ENCODE results near the gene SOX15.
"Not testable (repeated sequence)": the region's sequence is repeated elsewhere in the genome, so short reads cannot be mapped to it uniquely, and the experiment has no call there.

Gene SOX15

DNA sequence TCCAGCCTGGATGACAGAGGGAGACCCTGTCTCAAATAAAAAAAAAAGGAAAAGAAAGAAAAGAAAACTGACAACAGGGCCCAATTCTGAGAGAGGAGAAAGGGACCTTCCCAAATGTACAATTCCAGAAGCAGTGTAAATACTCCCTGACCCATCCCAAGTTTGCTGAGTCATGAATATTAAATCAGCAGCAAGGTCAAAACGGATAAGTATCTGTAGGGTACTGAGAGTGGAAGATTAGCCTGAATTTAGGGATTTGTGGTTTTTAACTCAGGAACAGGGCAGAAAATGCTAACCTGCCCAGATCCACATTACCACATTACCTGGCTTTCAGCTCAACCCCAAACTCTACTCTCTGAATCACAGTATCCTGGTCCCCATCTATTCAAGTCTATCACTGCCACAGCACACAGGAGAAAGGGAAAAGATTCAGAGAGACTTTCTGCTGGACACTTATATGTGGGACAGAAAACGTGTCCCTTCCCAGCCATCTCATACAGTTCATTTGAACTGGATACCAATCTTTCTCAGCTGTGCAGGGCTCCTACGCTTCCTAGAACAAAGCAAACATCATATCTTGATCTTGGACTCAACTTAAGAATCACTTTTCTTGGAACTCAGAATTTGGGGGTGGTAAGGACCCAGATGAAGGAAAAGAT is 21.9 kb upstream of the SOX15 start:
- no peak overlapping the region for H3K27ac ChIP-seq
- DNase-seq (ENCODE audit: low read depth, low spot score) = no peak

DNA sequence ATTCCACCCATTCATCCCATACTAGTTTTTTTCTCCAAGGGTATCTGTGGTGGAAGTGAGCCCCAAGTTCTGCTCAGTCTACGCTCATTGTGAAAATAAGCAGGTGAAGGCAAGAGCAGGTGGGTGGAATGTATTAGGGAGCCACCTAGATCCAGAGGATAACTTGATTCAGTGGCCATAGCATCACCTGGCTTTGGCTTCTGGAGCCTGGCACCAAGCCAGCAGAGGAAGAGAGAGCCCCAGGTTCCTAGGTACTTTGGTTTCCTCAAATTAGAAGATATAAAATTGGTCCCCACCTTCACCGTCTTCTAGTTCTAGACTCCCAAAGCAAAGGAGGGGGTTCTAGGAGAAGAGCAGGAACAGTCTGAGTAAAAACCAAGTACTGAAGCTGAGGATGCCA is 20.7 kb upstream of the SOX15 start:
- DNase-seq (ENCODE audit: low read depth, low spot score) = no peak
- H3K27ac ChIP-seq = no peak overlapping the region

DNA sequence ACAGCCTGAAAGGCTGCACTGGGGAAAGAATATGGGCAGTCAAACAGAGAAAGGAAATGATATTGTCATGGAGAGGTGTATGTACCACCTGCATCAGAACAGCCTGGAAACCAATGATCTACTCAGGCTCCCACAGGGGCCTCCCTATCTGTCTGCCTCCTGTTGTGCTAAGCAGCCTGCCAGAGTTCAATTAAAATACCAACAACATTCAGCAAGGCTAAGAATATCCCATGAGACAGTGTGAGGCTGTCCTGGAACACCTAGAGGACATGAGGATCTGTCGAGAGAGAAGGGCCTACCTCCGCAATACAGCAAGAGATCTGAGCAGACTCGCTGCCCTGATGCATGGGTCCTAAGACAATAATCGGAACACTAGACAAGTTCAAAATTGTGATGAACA is 16.4 kb upstream of the SOX15 start:
- no peak for DNase-seq (ENCODE audit: low read depth, low spot score)
- no peak overlapping the region for H3K27ac ChIP-seq

DNA sequence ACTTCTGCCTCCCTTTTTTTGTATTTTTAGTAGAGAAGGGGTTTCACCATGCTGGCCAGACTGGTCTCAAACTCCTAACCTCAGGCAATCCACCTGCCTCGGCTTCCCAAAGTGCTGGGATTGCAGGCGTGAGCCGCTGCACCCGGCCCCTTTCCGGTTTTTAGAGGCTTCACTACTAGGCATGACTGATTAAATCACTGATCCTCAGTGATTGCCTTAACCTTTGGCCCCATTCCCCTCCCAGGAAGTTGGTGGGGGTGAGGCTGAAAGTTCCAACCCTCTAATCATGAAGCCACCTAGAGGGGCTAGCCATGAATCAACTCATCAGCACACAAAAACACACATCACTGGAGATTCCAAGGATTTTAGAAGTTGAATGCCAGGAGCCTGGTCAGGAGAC is 7.7 kb upstream of the SOX15 start:
- not testable (repeated sequence) for DNase-seq (ENCODE audit: low read depth, low spot score); H3K27ac ChIP-seq

DNA sequence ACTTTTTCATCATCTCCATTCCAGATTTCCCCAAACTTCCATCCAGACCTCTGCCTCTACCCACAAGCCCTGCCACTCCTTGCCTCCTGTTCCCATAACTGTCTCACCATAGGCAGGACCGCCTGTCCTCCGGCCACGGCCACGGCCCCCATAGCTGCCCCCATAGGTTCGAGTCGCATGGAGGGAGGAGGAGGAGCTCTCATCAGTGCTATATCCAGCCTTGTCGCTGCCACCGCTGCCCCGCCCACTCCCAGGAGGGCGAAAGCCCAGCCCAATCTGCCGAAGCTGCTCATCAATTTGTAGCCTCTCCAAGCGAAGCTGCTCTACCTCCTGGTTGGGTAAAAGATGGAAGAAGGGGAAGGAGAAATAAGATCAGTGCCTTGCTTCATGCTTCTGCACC is 3.4 kb upstream of the SOX15 start:
- DNase-seq (ENCODE audit: low read depth, low spot score) = no peak
- no peak overlapping the region for H3K27ac ChIP-seq

GRCh38 chr17:7592422-7593021 is 2.6 kb upstream of the SOX15 start:
- H3K27ac ChIP-seq = no peak overlapping the region
- DNase-seq (ENCODE audit: low read depth, low spot score) = no peak

GRCh38 chr17:7591596-7591995 is 1.7 kb upstream of the SOX15 start:
- H3K27ac ChIP-seq = peak overlapping the region; percentile 99

DNA sequence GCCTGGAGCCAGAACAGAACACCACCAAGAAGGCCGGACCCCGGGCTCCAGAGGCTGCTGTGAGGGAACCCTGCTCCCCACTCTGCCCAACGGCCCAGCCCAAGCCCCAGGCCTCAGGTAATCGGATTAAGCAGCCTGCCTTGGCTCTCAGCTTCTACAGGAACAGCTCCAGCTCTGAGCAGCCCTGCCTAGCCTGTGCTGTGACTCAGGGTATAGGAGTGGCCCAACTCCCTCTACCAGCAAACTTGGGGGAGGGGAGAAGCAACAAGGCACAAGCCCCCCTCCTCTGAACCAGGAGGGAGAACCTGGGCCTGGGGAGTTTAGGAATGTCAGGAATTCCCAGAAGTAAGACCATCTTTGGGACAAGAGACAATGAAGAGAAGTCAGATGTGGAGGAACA is 849 bp upstream of the SOX15 start:
- H3K27ac ChIP-seq = peak overlapping the region; percentile 99
- DNase-seq (ENCODE audit: low read depth, low spot score) = no peak

More at GRCh38 chr17:7591596-7591995, 1.7 kb upstream of the SOX15 start:
- DNase-seq (ENCODE audit: low read depth, low spot score) = no peak

DNA sequence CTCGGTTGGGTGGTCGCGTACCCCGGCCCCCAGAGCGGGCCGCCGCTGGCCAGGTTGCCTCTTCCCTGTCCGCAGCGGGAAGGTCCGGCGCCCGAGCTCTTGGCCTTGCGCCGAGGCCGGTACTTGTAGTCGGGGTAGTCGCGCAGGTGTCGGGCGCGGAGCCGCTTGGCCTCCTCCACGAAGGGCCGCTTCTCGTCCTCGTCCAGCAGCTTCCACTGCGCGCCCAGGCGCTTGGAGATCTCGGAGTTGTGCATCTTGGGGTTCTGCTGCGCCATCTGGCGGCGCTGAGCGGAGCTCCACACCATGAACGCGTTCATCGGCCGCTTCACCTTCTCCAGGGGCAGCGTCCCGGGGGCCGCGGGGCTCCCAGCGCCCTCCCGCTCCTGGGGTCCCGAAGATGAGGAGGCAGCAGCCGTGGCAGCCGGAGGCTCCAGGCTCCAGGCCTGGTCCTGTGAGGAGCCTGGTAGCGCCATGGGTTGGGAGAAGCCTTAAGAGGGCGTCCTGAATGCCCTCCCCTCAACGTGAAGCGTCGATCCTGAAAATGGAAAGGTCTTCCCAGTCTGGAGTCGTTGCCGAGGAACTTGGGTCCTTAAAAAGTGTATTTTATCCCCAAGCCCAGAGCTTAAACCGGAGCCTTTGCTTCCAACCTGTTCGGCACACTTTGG is 558 bp downstream of the SOX15 start:
- H3K27ac ChIP-seq = peak overlapping the region; percentile 99
- no peak for DNase-seq (ENCODE audit: low read depth, low spot score)

- no peak for DNase-seq (ENCODE audit: low read depth, low spot score)
- peak overlapping the region; percentile 99 for H3K27ac ChIP-seq
These were observed 1.2 kb downstream of the SOX15 start for GRCh38 chr17:7588553-7589203.

GRCh38 chr17:7587420-7588151 is 2.3 kb downstream of the SOX15 start:
- H3K27ac ChIP-seq = peak overlapping the region; percentile 99
- DNase-seq (ENCODE audit: low read depth, low spot score) = no peak

GRCh38 chr17:7586673-7587419 is 3.0 kb downstream of the SOX15 start:
- peak overlapping the region; percentile 99 for H3K27ac ChIP-seq
- no peak for DNase-seq (ENCODE audit: low read depth, low spot score)

DNA sequence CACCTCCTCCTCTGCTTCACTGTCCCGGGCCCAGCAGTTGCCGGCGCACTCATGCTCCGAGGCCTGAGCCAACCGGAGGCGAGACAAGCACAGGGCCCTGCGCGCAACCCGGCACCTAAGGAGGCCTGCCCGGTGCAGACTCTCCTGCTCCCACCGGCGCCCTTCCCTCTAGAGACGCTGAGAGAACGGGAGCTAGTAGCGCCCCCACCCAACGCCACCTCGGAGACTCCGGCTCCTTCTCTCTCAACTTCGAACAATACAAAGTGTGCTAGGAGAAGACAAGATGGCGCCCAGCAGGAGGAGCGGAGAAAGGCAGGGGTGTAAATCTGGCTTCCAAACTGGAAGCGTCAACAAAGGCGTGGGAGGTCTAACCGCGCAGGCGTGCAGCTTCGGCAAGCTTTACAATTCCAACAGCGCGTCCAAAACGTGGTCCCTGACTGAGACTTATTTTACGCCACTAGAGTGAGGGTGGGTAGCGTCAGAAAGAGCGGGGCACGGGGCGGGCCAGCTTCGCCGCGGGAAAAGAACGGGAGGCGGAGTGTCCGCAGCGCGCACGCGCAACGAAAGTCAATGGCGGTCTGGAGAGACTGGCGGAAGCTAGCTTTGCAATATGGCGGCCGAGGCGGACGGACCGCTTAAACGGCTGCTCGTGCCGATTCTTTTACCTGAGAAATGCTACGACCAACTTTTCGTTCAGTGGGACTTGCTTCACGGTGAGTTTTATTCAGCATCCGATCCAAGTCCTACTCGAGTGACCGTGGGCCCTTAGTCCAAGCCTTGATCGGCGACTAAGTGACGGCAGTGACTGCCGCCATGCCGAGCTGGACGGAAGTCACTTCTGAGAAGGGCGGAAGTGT is 6.4 kb downstream of the SOX15 start, which contains the start of gene MPDU1:
MPDU1 (plus strand) TSS at position 600 of the 857 bp plus-strand sequence; CDS start at position 611, 11 bp downstream.
- no peak for DNase-seq (ENCODE audit: low read depth, low spot score)
- H3K27ac ChIP-seq = peak within 1 kb of the TSS; percentile 99

DNA sequence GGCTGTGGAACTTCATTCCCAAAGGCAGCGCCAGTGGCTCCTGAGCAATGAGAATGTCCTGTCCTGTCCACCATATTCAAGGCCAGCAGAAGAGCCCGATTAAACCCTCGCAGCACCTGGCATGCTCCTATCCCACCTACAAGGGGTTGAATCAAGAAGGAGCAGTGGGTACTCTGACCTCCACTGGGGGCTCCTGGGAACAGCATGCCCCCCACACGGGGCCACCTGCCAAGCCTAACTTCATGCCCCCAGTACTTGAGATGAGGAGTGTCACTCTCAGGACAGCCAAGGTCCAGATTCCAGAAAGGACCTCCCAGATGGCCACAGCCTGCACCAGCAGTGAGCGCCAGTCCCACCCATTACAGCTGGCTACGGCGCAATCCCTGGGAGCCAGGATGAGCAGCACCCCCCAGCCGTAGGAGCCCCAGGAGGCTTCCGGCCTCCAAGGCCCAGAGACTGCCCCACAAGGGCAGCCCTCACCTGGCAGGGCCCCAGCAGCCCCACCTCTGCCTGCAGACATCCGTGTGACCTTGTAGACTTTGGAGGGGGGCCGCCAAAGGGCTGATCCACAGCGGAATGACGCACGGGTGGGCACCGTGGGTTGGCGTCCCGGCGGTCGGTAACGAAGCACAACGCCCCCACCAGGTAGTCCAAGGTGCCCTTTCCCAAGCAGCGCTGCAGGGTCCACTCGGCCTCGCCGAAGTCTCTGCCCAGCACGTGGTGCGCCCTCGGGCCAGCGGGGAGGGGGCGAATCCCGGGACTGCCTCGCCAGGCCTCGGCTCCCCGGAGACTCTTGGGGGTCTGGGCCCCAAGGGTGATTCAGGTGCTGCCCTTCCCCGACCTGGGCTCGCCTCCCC is 7.3 kb downstream of the SOX15 start:
- DNase-seq (ENCODE audit: low read depth, low spot score) = no peak
- H3K27ac ChIP-seq = peak overlapping the region; percentile 99

- peak overlapping the region; percentile 99 for H3K27ac ChIP-seq
- DNase-seq (ENCODE audit: low read depth, low spot score) = no peak
These were observed 9.0 kb downstream of the SOX15 start for GRCh38 chr17:7580604-7581575.

- peak overlapping the region; percentile 99 for H3K27ac ChIP-seq
- no peak for DNase-seq (ENCODE audit: low read depth, low spot score)
These were observed 9.9 kb downstream of the SOX15 start for GRCh38 chr17:7579834-7580603.
